NCI-H2196 treated with DMSO at 0.1 percent for 48 hours (cell line): Measurements from ENCODE around the gene SYT13.

ENCODE experiments used
- DNase-seq: peaks from one replicate; lab custom pipeline; 2025; ENCODE audit not compliant: unreplicated experiment; lab: John Stamatoyannopoulos, UW

The SYT13 gene

DNA sequence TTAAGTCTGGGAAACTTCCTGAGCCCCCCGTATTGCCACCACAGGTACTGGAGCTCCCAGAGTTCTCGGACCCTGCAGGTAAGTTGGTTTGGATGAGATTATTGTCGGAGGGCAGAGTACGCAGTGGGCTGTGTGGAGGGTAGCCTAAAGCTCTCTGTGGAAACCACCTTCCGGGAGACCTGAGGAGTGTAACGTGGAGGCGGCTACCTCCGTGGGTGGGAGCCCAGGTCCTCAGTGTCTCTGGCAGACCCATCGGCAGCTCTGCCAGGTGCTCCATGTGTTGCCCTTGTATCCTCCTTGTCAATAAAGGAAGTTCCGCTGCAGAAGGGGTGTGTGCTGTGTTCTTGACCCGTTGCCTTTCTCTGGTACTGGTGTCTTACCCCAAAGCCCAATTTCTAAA lies 61.4 kb downstream of the SYT13 start:
- DNase-seq: no peak

DNA sequence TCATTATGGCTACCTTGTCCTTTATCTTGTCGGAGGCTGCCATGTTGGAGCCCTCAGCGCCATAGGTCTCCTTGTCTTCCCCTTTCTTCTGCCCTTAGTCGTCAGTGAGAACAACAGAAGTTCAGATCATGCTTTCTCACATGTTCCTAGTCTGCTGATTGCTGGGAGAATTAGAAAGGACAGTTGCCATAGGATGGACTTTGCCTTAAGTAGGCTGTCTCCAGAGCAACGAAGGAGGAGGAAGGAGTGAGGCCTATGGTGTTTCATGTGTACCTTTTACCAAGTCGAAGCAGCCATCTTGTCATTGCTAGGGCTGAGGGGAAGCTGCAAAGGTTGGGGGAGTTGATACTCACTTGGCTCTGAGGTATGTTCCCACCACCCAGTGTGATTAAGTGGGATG lies 62.6 kb downstream of the SYT13 start:
- DNase-seq: no peak

DNA sequence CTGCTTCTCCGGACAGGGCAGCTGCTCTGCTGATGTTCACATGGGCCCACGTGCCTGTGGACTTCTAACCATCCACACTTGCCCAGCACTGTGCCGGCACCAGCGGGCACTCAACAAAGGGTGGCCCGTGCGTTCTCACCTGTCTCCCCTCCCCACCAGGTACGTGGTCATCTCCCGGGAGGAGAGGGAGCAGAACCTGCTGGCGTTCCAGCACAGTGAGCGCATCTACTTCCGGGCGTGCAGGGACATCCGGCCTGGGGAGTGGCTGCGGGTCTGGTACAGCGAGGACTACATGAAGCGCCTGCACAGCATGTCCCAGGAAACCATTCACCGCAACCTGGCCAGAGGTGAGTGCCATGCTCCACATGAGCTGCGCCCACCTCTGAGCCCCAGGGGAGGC lies 66.7 kb downstream of the SYT13 start:
- no peak for DNase-seq

DNA sequence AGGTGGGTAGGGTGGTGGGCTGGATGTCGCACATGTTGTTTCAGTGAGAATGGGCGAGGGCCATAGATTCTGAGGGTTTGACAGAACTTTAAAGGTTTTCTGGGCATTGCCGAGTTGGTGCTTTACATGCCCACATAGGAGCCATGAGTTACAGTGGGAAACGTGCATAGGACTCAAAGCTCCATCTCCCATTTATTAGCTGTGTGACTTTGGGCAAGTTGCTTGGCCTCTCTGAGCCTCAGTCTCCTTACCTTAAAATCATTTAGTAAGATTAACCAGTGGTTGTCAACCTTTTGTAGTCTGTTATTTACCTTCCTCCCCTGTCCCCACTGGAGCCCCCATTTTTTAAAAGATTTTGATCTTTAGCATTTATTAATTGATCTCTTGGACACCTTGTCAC lies 67.4 kb downstream of the SYT13 start:
- DNase-seq: no peak

DNA sequence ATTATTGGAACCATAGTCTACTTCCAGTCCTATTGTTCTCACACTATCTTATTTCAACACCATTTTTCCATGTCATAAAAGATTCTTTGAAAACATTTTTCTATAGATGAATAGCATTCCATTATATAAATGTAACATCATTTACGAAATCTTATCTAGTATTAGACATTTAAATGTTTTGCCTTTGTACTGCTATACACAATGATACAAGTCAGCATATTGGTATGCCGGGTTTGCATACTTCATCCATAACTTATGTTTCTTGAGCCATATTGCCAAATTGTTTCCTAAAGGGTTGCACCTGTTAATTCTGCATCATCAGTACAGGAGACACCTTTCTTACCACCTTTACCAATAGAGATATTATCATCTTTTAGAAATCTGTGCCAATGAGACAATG lies 68.2 kb downstream of the SYT13 start:
- no peak for DNase-seq

DNA sequence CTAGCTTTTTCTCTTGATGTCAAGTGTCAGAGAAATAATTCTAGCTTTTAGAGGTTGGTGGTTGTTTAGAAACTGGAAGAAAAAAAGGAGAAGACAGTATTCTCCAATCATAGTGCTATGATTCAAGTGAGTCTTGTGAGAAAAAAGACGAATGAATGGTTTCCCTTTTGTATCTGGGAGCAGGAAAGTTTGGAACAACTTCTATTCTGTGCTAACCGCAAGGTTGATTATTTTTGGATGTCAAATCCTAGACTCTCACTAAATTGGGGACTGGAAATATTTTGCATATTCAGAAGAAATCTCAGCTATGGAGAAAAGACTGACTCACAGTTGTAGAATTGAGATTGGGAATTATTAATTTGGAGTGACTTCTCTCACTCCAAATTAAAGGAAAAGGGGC lies 69.2 kb downstream of the SYT13 start:
- no peak for DNase-seq

DNA sequence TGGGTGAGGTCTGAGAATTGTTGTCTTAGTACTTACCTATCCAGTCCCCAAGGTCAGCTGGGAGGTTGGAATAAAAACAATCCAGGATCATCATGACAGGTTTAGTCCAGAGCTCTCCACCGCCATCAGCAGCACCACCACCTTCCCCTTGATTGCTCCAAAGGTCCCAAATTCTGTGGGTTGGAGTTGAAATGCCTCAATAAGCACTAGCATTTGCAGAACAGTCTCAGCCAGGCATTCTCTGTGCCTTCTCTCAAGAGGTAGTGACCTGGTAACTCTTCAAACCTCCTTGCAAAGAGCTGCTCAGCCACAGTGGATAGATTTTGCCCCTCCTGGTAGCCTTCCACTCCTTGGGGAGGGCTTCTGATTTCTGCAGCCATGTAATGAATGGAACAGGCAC lies 70.1 kb downstream of the SYT13 start:
- DNase-seq: no peak

DNA sequence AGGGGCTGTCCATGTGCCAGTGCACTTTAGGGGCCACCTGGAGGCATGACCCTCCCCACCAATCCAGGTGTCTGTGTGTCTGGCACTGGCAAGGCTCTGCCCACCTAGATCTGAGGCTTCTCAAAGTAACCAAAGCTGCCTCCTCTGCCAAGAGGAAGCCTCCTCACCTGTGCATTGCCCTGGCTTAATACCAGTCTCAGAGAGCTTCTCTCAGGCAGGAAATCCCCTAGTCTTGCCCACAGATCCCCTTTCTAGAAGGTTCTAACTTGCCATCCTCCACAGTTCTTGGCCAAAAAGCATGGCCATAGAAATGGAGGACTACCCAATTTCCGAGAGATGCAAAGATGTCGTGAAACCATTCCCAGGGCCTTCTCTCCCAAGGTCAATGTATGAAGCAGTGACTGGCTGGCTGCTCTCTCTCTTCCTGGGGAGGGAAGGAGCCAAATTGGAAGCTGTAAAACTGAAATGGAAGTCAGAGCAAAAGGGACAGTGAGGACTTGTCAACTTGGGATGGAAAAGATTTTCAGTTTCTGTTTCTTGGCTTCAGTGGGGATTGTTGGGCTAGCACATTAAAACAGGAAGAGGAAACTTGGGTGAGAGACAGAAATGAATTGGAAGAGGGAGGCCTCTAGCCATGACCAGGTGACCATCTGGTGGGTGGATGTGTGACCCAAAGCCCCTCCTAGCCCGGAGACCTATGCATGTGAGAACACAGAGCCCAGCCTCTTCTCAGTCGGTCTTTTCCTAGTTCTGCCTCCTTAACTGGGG lies 70.9 kb downstream of the SYT13 start:
- no peak for DNase-seq

DNA sequence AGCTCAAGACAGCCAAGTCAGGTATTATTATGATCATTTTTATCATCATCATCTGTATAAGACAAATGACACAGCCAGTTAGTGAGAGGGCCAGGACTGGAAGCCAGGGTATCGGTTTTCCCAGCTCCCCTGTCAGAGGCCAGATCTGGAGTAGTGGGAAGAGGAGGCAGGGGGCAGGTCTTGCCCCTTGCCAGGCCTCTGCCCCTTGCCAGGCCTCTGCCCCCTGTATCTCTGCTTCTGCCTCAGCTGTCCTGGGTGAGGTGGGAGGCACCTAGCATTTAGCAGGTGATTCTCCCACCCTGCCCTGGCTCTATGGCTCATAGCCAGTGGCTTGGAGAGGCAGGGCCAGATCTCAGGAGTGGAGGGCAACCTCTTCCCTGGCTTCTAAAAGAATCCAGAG lies 72.4 kb downstream of the SYT13 start:
- no peak for DNase-seq

DNA sequence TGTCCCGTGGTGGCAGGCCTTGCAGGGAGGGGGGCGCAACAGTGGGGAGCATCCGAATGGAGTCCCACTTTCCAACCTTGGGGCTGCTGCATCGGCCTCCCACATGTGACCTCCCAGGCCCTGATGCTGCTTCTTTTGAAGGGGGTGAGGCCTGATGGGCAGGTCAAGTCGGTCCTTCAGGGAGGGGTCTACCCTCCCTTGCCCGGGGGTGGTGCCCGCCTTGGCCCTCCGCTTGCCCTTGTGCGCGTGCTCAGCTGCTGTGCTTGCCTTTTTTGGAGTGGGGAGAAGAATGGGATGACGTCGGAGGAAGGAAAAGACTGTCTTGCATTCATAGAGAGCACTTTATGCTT lies 72.8 kb downstream of the SYT13 start:
- no peak for DNase-seq

DNA sequence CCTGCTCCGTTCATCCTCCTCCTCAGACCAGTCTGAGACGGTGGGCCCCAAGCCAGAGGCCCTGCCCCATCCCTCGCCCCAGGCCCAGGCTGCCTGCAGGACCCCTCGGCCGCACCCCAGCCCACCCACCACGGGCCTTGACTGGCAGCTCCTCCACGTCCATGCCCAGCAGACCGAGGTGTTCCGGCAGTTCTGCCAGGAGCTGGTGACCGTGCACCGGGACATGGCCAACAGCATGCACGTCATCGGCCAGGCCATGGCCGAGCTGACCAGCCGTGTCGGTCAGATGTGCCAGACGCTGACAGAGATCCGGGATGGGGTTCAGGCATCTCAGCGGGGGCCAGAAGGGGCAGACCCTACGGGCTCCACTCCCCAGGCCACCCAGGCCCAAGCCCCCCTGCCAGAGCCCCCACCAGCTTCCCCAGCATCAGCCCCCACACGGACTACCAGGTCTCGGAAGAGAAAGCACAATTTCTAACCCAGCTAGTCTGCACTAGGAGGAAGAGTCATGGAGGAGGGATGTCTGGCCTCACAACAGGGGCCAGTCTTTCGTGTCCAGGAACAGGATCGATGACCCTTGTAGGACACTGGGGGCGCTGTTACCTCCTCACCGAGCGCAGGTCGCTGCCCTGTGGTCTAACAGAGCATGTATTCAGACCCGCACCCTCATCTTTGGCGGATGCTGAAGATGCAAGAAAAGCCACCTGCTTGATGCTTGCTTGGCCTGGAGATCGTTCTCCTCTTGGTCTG lies 73.4 kb downstream of the SYT13 start:
- DNase-seq: no peak

DNA sequence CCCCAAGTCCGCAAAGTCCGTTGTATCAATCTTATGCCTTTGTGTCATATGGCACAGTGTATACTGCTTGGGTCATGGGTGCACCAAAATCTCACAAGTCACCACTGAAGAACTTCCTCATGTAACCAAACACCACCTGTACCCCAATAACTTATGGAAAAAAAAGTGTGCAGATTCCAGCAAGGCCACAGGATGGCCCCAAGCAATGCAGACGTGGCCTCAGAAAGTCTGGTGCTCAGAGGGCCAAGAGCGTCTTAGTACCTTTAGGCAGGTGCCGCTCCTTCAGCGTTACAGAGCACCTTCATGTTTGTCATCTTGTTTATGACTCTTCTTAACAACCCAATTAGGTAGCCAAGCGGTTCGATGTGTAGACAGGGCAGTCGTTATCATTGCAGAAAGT lies 74.4 kb downstream of the SYT13 start:
- no peak for DNase-seq

DNA sequence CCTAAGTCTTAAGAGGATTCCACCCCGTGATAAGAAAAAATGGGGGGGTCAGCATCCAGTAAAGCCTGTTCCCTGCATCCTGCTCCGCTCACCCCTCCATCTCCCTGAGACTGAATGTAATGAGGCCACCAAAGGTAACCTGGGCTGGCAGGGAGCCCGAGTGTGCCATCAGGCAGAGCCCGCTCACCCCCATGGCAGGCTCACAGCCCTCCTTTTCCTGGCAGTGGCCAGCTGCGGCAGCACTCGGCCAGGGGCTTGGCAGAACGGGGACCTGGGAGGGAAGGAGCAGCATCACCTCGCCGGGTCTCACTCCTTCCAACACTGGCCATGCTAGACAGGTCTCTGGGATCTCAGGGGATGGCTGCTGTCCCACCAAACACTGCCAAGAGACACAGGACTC lies 75.3 kb downstream of the SYT13 start:
- DNase-seq: no peak

DNA sequence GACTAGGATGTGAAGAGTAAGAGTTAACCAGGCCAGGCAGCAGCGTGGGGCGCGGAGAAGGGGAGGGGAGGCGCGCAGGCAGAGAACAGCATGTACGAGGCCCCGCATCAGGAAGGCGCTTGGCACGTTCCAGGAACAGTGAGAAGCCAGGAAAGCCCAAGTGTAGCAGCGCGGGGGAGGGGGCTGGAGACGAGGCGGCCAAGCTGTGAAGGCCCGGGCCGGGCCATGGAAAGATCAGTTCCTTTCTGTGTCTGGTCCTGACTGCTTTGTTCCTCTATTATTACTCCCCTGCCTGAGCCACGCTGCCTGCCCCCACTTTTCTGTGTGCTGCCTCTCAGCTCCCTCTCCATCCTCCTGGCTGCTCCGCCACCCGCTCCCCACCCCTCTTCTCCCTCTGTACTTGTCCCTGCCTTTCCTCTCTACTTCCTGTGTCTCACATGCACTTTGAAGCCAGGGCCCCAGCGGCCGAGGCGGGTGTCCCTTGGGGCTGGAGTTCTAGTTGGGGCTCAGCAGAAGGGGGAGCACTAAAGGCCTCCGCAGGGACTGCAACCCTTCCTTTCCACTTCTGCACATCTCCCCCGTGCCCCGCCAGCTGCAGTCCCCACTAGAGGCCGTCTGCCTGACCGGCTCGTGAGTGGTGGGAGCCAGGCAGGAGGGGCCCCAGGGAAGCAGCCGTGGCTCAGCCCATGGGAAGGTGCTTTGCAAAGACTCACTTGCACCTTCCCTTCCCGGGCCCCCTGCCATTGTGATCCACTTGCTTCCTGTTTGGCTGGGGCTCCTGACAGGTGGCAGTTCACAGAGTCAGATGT lies 76.0 kb downstream of the SYT13 start:
- no peak for DNase-seq

DNA sequence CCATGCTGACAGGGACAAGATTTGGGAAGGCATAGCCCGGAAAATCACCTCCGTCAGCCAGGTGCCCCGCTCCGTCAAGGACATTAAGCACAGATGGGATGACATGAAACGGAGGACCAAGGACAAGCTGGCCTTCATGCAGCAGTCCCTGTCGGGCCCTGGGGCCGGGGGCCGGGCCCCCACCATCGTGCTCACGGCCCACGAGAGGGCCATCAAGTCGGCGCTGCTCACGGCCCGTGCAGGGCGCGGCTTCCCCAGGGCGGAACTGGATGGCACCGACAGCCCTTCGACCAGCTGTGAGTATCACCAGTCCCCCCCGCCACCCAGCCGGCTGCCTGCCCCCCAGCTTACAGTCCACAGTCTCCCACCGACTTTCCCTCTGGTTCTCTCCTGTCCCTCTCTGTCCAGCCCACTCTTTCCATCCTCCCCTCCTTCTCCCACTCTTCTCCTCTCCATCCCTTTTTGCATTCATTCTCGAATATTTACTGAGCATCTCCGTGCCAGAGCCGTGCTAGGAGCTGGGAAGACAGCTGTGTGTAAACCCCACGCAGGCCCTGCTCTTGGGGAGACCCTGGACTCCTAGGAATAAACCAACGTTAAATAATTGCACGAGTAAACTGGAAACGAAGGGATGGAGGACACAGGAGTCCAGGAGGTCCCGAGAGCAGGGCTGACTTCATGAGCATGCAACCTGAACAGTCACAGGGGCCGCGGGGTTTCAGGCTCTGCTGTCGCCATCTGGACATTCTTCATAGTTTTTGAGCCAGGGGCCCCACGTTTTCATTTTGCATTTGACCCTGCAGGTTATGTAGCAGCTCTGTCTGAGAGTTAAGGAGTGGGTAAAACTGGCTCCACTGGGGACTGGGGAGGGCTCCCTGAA lies 76.9 kb downstream of the SYT13 start:
- DNase-seq: no peak

DNA sequence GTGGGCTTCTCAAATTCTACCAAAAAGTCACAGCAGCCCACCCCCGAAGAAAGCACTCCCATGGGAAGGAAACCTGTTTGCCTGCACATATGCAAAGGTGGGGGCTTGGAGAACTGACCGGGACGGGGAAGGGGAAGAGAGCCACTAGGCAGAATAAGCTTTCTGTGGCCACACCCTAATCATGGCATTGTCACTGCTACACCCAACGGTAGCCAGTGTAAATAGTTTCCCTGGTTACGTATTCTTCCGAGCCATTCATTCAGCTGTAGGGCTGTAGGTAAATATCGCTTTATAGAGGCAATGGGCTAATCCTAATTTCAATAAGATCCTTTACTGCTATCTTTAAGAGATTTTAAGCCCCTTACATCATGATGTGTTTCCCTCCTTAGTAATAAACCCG lies 78.0 kb downstream of the SYT13 start:
- no peak for DNase-seq

DNA sequence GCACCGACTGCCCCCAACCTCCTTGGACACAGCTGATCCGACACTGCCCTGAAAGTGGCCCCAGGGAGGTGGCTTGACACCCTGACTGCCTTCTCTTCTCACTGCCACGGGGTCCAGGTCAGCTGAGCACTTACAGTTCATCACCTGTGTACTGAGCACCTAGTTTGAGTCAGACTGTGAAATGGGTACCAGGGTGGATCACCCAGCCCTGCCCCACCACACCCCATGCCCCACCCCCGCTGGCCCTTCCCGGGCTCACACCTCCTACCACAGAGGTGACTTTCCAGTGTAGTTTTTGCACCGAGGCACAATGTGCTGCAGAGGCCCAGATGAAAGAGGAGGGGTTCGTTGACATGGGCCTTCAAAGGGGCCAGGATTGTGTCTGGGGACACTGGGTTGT lies 80.2 kb downstream of the SYT13 start:
- no peak for DNase-seq

DNA sequence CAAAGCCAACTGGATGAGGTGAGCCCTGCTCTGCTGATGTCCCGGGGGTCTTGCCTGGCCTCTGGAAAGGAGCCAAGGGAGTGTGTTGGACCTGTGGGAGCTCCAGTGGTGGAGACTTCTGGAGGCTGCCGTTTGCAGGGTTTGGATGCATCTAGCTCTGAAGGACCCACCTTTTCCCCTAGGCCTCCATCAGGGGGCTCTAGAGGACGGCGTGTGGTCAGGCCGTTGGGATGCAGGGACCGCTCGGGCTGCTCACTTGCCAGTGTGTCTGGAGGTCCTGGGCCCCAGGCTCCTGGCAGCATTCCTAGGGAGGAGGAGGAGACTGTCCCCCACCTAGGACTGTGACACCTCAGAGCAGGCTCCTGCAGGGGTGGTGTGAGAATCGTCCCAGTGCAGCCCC lies 81.4 kb downstream of the SYT13 start:
- DNase-seq: no peak

DNA sequence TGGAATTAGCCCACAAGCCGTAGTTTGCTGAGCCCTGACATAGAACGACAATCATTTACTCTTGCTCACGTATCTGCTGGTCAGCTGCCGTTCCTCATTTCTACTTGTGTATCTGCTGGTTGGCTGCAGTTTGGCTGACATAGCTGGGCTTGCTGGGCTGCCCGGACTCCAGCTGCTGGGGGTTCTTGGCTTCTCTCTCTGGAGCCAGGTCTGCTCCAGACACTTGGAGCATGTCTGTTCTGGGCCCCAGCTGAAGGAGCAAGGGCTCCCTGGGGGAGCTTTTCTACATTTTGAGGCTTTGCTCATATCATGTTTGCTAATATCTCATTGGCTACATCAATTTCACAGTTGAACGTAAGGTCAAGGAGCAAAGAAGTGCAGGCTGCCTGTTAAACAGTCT lies 92.4 kb downstream of the SYT13 start:
- no peak for DNase-seq
